Ishikawa (cell line): ENCODE measurements around the gene GNPTAB.

ENCODE experiments used
- EP300 ChIP-seq: IDR thresholded peaks from 2 replicates; pipeline ENCODE4 v1.6.1; 2012; ENCODE audit warnings: borderline replicate concordance
- TAF1 ChIP-seq: IDR thresholded peaks from 2 replicates; pipeline ENCODE4 v1.6.1; 2012; ENCODE audit warnings: low read depth, mild to moderate bottlenecking
- TCF12 ChIP-seq: IDR thresholded peaks from 2 replicates; pipeline ENCODE4 v1.6.1; 2012; ENCODE audit warnings: low read depth
- YY1 ChIP-seq: IDR thresholded peaks from 2 replicates; pipeline ENCODE4 v1.6.1; 2012; ENCODE audit warnings: low read depth
- TF ChIP-seq, protein P1 (sequence below): IDR thresholded peaks from 2 replicates; pipeline ENCODE4 v1.6.1; 2012; ENCODE audit warnings: low read depth, mild to moderate bottlenecking

DNA sequence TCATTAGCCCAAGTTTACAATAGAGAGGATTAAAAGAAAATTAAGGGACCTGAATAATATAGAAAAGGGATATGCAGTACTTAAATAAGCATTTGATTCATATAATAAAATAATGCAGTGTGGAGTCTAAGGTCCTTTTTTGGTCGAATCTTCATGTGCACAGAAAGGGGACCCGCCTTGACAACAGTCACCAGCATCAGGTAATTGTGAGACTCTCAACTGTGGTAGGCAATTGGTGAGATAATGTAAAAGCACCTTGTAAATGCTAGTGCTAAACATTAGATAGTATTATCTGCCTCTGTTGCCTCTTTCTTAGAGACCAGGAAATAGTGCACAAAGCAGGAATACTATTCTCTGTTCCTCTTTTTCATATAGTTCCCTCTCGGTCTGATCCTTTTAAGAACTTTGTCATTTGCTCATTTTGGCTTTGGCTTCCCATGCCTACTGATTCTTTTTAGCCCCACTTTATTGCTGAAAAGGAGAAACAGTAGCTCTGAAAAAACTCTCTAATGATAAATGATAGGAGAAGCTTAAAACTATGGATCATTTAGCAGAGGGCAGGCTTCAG lies 115.8 kb downstream of the GNPTAB start:
- TF ChIP-seq TAF1 (no peak), YY1 (no peak), EP300 (no peak), TCF12 (no peak)
- TF ChIP-seq, protein P1, sequence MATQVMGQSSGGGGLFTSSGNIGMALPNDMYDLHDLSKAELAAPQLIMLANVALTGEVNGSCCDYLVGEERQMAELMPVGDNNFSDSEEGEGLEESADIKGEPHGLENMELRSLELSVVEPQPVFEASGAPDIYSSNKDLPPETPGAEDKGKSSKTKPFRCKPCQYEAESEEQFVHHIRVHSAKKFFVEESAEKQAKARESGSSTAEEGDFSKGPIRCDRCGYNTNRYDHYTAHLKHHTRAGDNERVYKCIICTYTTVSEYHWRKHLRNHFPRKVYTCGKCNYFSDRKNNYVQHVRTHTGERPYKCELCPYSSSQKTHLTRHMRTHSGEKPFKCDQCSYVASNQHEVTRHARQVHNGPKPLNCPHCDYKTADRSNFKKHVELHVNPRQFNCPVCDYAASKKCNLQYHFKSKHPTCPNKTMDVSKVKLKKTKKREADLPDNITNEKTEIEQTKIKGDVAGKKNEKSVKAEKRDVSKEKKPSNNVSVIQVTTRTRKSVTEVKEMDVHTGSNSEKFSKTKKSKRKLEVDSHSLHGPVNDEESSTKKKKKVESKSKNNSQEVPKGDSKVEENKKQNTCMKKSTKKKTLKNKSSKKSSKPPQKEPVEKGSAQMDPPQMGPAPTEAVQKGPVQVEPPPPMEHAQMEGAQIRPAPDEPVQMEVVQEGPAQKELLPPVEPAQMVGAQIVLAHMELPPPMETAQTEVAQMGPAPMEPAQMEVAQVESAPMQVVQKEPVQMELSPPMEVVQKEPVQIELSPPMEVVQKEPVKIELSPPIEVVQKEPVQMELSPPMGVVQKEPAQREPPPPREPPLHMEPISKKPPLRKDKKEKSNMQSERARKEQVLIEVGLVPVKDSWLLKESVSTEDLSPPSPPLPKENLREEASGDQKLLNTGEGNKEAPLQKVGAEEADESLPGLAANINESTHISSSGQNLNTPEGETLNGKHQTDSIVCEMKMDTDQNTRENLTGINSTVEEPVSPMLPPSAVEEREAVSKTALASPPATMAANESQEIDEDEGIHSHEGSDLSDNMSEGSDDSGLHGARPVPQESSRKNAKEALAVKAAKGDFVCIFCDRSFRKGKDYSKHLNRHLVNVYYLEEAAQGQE, result no peak
